Suppressor macrophage treated with lipopolysaccharide for 1 hour (primary cell): ENCODE data around the gene ARHGEF18.
"Not testable (repeated sequence)": the region's sequence is repeated elsewhere in the genome, so short reads cannot be mapped to it uniquely, and the experiment has no call there.

Experiments
- DNase-seq, 3 donors: peaks; one replicate each; pipeline ENCODE4 v3.0.0-alpha.2; 2020 to 2022

ARHGEF18 gene

GRCh38 chr19:7348587-7349230 is at the start of gene ARHGEF18:
Gene ARHGEF18, plus strand, starts transcription at chr19:7348937. Its CDS starts 13,954 bp downstream, at chr19:7362891.
- peak; percentile 84 to 87 (median 85) for DNase-seq

DNA sequence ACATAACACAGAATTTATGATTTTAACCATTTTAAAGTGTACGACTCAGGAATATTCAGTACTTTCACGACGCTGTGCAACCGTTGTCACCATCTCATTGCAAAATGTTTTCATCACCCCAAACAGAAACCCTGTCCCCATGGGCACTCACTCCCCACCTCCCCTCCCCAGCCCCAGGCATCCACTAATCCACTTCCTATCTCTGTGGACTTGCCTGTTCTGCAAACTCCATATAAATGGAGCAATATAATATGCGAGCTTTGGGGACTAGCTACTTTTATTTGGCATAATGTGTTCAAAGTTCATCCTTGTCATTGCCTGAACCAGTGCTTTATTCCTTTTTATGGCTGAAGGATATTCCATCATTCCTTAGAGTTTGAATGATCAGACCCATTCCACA is 47.2 kb upstream of the ARHGEF18 start:
- DNase-seq: no peak

DNA sequence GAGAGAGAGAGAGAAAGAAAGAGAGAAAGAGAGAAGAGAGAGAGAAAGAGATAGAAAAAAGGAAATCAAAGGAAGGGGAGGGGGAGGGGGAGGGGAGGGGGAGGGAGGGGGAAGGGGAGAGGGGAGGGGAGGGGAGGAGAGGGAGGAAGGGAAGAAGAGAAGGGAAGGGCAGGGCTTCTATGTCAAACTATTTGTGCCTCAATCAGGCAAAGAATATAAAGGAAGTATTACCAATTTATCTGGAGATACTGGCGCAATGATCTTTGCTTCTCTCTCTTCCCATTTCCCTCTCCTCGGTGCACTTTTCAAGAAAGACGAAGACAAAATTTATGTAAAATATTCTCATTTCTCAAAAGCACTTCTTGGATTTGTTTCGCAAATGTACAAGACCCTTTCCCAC is 45.3 kb upstream of the ARHGEF18 start:
- DNase-seq: no peak

GRCh38 chr19:7304200-7304599 is 44.5 kb upstream of the ARHGEF18 start:
- DNase-seq: no peak

DNA sequence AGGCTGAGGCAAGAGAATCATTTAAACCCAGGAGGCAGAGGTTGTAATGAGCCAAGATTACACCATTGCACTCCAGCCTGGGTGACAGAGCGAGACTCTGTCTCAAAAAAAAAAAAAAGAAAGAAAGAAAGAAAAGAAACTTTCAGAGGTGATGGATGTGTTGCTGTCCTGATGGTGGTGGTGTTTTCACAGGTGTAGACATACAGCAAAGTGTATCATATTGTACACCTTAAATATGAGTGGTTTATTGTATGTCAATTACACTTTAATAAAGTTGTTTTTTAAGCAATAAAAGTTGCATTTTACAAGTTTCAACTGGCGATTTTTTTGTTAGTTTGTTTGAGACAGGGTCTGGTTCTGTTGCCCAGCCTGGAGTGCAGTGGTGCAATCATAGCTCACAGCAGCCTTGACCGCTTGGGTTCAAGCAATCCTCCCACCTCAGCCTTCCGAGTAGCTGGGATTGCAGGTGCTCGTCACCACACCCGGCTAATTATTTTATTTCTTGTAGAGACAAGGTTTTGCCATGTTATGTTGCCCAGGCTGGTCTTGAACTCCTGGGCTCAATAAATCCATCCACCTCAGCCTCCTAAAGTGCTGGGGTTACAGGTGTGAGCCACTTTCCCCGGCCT is 41.0 kb upstream of the ARHGEF18 start:
- DNase-seq: no peak

- not testable (repeated sequence) for DNase-seq
These were observed 40.4 kb upstream of the ARHGEF18 start for GRCh38 chr19:7308327-7308726.

DNA sequence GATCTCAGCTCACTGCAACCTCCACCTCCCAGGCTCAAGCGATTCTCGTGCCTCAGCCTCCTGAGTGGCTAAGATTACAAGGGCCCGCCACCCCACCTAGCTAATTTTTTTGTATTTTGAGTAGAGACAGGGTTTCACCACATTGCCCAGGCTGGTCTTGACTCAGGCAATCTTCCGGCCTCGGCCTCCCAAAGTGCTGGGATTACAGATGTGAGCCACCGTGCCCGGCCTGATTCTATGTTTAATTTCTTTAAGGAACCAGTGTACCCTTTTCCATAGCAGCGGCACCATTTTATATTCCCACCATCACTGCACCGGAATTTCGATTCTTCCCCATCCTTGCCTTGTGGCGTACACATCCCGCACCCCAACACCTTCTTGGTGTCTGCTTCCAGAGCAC is 36.8 kb upstream of the ARHGEF18 start:
- DNase-seq: no peak

DNA sequence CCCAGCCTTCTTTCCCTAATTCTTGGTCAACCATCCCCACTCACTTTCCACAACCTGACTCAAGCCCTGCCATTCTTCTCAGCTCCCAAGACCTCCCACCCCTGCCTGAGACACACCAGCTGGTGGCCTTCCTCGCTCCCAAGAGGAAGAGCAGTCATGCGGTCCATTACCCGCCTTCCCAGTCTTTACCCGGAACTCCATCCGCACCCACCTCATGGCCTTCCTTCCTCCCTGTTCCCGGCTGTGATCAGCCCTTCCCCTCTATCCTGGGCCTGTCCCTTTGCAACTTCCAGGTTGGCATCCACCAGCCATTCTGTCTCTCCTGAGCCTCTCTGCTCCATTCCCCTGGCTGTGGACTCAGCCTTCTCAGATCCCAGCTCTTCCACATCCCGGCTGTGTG is 35.9 kb upstream of the ARHGEF18 start:
- no peak for DNase-seq

GRCh38 chr19:7318176-7318575 is 30.6 kb upstream of the ARHGEF18 start:
- no peak for DNase-seq

DNA sequence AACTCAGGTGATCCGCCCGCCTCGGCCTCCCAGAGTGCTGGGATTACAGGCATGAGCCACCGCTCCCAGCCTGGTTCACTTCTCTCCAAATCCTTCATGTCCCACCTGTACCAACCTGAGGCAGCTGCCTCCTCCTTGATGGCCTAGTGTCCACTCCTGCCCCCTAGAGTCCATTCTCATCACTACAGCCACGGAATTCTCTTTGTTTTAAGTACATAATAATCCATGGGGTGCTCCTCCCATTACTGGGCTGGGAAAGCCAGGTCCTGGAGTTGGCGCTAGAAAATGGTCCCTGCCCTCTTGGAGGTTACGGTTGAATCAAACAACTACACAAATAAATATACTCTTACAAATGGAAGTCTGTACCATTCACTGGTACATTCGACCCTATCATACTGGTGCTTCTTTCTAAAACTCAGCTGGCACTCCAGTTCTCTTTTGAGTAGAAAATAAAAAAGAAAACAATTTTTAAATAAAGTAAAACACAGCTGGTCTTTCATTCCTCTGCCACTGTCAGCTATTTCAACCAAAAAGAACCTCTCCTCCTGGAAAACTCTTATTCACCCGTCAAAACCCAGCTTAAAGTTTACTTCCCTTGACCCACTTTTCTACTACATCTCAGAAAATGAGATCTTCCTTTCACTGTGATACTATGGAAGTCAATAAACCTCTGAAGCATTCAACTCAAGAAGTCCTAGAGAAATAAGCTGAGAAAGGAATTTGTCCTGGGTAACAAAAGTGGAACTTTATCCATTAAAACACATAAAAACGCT is 22.4 kb upstream of the ARHGEF18 start:
- peak; percentile 30 to 39 (median 32) for DNase-seq

GRCh38 chr19:7327802-7328201 is 20.9 kb upstream of the ARHGEF18 start:
- DNase-seq: no peak

DNA sequence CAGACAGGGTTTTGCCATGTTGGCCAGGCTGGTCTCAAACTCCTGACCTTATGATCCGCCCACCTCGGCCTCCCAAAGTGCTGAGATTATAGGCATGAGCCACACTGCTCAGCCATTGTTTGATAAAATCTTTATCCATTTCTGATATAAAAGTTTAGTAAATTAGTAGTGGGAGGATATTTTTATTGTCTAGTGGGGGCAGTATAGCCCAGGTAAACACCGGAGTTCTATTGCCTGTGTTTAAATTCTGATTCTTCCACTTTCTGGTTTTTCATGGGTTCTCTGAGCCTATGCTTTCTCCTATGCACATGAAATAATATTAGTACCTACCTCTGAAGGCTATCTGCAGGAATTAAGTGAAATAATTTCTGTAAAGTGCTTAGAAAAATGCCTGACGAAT is 20.1 kb upstream of the ARHGEF18 start:
- no peak for DNase-seq

- DNase-seq: no peak
These were observed 17.3 kb upstream of the ARHGEF18 start for GRCh38 chr19:7331446-7331845.

GRCh38 chr19:7333198-7334118 is 15.3 kb upstream of the ARHGEF18 start:
- peak; percentile 56 to 88 (median 83) for DNase-seq

DNA sequence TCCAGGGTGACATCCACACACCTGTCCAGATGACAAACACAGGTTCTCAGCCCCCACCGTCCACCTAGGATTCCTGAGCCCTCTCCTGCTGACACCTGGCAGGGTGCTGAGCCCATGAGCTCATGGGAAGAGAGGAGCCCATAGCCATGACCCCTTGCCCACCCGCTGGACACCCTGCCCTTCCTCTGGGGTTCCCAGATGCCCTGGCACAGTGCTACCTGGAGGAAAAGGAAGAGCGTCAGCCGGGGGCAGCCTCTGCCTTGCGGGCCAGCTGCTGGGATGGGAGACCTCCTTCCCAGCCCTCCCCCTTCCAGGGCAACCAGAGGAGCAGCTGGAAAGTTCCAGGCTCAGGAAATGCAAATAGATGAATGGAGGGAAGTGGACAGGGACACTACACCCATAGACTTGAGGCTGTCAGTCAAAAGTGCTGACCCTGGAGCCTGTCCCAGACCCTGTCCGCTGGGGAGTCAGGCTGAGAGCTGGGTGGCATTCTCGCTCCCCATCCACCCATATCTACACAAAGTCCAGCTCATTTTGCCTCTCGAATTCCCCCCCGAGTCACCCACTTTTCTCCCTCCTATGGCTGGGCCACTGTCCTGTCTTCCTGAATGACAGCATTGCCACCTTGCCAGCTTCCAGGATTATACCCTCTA is 12.3 kb upstream of the ARHGEF18 start:
- peak in 2 of 3 donors; percentile 33 to 34 for DNase-seq

- peak; percentile 64 to 84 (median 73) for DNase-seq
These were observed 11.2 kb upstream of the ARHGEF18 start for GRCh38 chr19:7337380-7338194.

DNA sequence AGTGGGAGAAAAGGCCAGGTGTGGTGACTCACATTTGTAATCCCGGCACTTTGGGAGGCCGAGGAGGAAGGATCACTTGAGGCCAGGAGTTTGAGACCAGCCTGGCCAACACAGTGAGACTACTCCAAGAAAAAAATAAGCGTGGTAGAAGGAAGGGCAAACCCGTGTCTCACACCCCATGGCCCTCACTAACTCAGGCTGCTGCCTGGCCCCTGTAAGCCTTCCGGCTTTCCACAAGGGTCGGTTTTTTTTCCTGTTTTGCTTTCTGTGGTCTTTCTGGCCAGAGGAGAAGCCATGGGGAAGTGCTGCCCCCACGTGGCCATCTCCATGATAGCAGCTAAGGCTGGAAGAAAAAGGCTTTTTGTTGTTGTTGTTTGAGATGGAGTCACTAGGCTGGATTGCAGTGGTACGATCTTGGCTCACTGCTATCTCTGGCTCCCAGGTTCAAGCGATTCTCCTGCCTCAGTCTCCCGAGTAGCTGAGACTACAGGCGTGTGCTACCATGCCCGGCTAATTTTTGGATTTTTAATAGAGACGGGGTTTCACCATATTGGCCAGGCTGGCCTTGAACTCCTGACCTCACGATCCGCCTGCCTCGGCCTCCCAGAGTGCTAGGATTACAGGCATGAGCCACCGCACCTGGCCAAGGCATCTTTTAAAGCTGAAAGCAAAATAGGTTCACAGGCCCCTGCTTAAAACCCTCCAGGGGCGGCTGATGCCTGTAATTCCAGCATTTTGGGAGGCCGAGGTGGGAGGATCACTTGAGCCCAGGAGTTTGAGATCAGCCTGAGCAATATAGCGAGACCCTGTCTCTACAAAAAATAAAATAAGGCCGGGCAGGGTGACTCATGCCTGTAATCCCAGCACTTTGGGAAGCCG is 7.5 kb upstream of the ARHGEF18 start:
- peak; percentile 82 to 88 (median 86) for DNase-seq

DNA sequence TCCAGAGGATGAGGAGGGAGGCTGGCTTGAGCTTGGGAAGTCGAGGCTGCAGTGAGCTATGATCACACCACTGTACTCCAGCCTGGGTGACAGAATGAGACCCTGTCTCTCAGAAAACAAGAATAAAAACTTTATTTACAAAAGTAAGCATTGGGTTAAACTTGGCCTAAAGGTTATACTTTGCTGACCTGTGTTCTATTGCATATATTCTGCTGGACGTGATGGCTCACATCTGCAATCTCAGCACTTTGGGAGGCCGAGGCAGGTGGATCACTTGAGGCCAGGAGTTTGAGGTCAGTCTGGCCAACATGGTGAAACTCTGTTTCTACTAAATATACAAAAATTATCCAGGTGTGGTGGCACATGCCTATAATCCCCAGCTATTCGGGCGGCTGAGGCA is 6.6 kb upstream of the ARHGEF18 start:
- DNase-seq: no peak

DNA sequence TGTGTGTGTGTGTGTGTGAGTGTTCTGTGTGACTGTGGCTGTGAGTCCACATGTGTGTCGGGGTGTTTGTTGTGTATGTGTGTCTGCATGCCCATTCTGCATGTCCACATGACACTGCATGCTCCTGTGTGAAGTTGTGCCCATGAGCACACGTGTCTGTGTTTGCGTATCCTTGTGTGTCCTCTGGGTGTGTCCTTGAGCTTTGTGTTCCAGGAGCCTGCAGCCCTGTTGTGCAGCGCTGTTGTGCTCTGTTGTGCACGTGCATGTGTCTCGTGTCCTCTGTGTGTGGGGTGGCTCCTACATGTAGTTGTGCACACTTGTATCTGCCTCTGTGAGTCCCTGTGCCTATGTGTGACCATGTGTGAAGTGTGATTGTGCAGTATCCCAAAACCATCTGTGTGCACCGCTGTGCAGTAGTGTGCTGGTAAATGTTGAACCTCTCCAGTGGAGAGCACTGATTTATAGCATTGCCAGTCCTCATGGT is 2.2 kb upstream of the ARHGEF18 start:
- DNase-seq: no peak

GRCh38 chr19:7346997-7347396 is 1.7 kb upstream of the ARHGEF18 start:
- DNase-seq: not testable (repeated sequence)
